GM12892 (cell line): ENCODE results near the gene AMBP.

ENCODE experiments used
- POLR2AphosphoS5 ChIP-seq: IDR thresholded peaks from 2 replicates; pipeline ENCODE4 v1.6.1; 2011; ENCODE audit warnings: low read depth, low read length, control low read depth
- TAF1 ChIP-seq: IDR thresholded peaks from 2 replicates; pipeline ENCODE4 v1.6.1; 2011; ENCODE audit warnings: low read depth, mild to moderate bottlenecking, control low read depth, low read length, borderline replicate concordance

GRCh38 chr9:114025196-114025753 lies 52.8 kb downstream of the AMBP start:
- TF ChIP-seq TAF1 (no peak), POLR2AphosphoS5 (no peak)
